ENCODE measurements around the gene FMN1.

FMN1 gene

DNA sequence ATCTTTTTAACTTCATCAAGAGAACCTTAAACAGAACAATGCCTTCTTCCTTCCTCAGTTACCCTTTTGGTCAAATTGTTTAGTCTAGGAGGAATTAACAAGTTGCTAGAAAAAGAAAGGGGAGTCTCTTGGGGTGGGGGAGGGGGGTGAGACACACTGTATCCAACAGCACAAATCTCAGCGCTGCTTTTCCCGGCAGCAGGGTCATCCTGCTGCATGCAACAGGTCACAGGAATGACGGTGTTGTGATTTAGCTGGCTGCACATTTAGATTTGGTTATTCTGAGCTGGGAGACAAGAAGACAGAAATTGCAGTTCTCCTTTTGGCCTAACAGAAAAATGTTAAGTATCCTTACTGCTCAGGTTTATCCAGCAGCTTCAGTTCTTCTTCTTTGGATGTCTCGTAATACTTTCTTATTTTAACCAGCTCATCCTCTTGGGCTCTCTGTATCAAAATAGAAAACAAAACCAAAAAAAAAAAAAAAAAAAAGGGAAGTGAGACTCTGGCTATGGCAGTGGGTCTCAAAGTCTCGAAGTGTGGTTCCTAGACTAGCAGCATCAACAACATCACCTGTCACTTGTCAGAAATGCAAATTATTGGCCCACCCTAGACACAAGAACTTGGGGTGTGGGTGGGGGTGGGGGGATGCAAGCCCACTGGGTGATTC is 286.2 kb downstream of the FMN1 start:
- no peak for DNase-seq

DNA sequence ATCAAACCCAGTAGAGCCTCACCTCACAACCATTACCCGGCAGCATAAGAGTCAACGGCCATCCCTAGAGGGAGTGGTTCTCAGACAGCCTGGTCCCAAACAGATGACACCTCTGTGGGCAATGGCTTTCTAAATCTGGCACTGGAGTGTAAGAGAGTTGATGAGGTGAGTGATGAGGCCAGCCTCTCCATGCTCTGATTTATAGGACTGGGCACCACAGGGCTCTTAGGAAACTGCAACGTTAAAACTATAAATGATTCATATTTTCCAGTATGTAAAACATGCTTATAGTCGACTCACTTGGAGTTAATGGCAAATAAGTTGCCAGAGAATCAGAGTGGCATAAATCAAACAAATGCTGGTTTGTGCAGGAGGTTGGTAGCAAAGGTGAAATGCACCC is 289.0 kb downstream of the FMN1 start:
- no peak for DNase-seq

DNA sequence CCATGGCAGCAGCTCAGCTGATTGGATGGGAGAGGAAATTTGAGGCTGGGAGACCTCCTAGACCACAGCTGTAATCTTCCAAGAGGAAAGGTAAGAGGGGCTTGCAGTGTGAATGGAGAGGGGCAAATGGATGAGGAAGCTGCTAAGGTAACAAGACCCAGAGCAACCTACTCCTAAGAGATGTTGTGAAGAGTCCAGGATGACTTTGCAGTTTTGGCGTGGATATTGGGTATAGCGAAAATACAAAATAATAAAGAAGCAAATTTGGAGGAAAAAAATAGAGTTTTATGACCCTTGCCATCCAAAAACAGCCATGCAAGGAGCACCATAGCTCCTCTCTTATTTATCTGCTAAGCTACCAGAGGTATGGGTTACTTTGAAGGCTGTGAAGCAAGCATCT is 290.1 kb downstream of the FMN1 start:
- DNase-seq, result no peak

DNA sequence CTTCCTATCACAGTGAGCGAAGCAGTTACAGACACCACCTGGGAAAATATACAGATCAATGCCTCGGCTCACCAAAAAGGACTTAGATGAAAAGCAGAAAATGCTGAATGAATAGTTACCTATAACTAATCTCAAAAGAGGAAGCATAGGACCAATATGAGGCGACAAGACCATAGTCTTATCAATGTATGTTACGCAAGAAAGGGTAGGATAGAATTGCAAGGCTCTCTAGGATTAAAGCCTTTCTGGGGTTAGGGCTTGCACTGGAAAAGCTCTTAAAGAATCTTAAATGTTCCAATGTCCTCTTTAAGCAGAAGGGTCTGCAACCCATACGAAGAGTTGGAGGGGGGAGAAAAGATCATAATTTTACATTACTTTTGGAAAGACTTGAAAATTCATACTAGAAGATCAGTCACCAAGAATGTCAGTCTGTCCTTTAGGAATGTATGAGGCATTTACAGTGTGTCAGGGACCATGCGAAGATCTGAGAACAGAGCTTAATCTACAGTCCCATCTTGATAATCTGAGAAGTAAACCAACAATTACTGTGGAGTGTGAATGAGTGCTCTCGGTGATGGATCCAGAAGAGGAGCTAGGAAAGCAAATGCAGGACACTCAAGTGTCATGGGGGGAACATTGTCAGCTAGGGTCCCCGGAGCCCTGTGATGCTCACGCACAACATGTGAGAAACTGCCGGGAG is 290.8 kb downstream of the FMN1 start:
- DNase-seq, result no peak

DNA sequence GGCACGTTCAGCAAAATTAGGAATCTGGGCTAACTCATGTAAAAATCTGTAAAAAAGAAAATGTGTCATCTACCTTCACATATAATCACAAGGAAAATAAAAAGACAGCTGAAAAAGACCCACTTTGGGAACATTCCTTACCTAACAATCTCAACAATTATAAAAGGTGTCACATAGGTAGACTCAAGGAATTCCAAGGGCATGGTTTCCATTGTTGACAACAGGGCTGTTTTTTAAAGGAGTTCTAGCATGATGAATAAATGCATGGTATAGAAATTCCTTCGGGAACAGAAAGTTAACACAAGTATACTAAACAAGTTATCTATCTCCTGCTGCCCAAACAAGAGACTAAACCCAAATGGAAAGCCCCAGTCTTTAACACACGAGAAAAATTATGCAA is 292.5 kb downstream of the FMN1 start:
- DNase-seq, result no peak

DNA sequence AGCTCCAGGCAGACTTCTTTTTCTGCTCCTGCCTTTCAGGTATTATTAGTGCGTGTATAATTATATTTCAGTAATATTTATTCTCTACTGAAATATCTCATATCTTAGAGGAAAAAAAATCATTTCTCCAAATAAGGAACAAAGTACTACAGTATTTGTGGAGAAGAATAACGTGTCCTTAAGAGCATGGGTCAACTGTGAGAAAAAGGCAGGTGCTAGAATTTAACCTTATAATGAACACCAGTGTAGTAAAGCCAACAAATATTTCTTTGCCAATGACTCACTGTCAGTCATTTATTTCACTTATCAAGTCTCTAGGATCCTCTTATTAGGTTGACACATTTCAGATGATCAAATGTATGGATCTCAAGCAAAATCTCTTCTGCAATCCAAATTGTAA is 293.3 kb downstream of the FMN1 start:
- DNase-seq, result no peak

DNA sequence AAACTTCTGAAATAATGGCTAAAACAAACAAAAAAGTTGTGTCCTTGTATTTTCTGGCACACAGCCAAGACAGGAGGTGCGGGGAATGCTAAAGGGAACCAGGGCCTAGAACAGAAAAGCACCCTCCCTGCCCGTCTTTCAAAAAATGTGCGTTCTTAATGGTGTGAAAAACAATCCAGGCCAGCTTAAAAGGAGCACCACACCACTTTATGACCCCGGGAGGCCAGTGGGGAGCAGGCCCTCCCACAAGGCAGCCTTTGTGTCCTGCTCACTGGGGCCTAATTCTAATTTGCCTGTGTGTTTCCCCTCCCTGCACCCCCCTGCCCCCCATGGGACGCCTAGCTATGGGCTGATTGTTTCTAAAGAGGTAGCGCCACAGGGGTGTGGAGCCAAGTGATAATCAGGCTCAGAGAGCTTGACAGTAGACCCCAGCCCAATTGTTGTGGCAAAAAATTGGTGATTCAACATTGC is 295.4 kb downstream of the FMN1 start:
- DNase-seq, result no peak

DNA sequence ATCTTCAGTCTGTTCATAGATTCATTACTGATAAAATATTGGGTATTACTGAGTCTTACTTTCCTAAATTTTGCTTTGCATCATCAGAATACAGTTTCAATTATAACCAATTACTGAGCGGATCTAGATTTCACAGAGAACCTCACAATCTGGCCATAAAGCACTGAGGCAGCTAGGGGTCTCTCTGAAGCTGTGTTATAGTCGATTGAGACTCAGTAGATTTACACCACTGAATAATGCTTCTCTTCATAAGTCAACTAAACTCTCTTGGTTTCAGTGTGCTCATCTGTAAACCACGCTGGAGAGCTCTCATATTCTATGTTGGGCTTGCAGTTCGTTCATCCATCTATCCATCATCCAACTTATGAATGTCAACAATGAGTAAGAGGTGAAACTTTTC is 296.1 kb downstream of the FMN1 start:
- DNase-seq, result no peak

DNA sequence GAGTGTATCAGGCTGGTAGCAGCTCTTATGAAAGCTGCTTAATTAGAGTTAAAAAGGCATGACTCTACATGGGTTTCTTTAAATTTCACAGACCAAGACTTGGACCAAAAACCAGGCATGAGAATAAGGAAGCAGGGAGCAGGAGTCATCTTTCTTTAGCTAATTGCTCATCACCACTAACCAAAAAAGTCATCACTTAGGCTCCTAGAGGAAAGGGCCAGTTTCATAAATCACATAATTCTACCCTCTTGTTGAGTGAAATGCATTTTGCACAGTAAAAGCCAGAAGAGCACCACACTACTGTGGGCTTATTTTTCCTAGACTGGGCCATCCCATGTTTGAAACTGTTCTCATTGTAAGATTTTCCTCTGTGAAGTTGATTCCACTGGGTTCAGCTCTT is 301.1 kb downstream of the FMN1 start:
- DNase-seq, result no peak

DNA sequence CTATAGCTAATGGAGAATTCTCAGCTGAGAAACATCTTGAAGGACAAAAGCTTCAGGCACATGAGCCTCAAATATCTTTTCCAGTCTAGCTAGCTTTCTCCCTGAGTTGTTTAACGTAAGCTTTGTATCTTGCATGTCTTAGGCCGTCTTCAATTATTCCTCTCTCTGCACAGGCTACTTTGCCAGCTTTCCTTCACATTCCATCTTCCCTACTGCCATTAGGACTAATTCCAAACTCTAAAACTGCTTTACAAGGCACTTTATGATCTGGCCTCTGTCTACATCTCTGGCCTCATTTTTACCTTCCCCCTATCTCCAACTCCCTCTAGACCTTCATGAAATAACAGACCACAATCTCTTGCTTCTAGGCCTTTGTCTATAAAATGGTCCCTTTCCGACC is 305.3 kb downstream of the FMN1 start:
- DNase-seq, result no peak

DNA sequence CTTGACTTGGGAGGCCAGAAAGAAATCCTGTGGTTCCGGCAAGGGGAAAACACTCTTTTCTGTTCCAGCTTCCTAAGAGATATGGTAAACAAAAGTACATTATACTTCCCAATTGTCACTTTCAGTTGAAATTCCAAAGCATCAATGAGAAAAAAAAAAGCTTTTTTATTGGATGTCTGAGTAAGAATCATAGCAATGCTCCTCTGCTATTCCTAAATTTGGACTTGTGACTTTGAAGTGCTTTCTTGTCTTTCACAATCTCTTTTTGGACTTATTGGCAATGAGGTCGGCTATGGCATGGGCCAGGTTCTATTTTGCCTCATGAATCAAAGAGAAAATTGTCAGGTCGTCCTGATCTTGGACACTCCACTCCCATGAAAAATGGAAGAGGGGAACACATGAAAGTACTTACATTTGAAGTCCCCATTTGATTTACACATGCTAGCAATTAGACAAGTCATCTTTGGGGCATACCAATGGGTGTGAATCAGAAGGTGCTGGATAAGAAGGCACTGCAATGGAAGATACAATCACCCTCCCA is 306.2 kb downstream of the FMN1 start:
- DNase-seq, result no peak

DNA sequence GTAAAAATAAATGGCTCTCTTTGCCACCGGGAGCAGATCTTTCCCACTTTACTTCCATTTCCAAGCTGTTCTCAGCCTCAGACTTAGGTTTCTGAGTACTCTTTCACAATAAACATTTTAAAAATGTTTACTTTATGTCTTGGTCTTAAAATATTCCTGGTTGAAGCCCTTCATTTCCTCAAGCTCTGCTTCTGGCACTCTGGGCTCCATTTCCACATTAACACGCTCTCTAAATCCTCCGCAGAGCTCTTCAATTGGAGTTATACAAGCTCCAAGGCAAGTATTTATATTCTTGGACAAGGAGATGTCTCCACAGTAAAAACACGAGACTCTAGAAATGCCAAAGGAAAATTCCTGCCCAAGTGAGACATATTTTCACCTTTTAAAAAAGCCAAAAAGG is 307.4 kb downstream of the FMN1 start:
- DNase-seq, result no peak

DNA sequence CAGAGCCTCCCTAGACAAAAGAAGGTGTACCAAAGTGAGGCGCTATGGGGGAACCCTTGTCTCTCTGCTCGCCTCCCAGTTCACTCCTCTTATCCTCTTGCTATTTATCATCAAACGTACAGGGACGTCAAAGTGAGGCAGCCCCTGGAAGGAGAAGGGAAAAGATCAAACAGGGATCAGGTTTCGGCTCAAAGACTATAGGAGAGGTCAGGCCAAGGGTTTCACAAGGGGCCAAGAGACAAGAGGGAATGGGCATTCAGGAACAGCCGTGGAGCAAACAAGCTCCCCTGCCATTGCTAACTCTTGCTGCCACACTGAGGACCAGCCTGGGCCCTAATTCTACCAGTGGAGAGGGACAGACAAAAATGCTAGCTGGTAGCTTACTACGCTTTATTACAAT is 308.1 kb downstream of the FMN1 start:
- DNase-seq, result no peak

DNA sequence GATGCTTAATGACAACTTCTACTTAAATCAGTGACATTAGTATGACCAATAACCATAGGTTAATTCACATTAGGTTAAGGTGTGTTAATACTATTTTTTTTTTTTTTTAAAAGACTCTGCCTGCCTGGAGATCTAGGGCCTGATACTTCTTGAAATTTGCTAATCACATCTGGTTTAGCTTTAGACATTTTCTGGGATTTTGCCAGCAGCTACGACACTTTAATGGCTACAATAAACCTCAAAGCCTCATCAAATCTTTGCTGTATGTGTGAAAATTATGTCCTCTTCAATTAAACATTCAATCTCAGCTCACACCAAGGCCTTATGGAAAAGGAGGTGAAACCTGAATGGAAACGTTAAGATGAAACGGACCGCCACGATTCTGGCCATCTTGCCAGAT is 308.8 kb downstream of the FMN1 start:
- no peak for DNase-seq

DNA sequence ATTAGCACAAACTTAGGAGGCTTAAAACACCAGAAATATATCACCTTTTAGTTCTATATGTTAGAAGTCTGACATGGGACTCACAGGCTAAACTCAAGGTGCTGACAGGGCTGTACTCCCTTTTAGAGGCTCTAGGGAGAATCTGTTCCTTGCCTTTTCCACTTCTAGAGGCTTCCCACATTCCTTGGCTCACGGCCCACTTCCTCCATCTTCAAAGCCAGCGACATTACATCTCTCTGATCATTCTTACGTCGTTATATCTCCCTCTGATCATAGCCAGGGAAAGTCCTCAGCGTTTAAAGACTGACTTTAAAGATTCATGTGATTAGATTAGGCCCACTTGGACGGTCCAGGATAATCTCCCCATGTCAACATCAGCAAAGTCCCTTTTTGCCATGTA is 310.4 kb downstream of the FMN1 start:
- DNase-seq, result no peak

DNA sequence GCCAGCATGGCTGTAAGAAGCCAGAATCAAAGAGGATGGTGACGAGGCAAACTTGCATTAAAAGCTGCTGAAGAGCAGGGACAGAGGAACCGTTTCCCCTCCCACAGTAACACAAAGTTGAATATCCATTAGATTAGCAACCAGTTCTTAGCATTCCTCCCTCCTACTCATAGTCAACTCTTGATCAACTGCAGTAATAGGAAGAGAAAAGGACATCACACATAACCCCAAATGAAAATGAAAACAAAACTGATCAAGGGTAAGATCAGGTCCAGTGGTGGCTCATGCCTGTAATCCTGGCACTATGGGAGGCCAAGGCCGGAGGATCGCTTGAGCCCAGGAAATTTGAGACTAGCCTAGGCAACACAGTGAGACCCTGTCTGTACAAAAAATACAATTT is 311.6 kb downstream of the FMN1 start:
- DNase-seq, result no peak

DNA sequence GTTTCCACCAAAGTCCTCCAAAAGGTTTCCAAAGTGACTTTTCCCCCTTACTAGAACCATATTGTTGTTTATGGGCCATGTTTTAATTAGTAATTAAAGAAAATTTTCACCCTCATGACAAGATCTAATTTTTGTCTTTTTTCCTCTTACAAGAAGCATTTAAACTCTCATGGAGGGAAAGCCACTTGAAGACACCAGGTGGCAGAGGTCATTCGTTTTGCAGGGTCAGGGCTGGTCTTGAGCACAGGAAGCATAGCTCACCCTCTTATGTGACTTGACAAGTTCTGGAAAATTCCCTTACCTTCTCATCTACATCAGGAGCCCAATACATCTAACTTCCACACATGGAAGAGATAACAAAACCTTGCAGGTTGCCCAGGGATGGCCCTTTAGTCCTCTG is 313.0 kb downstream of the FMN1 start:
- no peak for DNase-seq

DNA sequence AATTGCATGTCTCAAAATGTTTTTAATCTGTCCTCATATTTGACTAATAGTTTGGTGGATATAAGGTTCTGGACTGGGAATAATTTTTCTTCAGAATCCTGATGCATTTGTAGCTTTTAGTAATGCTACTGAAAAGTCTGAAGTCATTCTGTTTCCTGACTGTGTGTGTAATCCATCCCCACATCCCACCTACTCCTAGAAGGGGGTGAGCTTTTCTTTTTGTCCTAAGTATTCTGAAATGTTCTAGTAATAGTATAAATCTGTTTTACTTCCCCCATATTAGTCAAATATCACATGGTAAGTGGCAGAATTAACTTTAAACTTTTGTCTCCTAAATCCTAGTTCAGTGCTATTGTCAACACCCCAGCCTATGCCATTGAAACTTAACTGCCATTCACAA is 313.9 kb downstream of the FMN1 start:
- no peak for DNase-seq

DNA sequence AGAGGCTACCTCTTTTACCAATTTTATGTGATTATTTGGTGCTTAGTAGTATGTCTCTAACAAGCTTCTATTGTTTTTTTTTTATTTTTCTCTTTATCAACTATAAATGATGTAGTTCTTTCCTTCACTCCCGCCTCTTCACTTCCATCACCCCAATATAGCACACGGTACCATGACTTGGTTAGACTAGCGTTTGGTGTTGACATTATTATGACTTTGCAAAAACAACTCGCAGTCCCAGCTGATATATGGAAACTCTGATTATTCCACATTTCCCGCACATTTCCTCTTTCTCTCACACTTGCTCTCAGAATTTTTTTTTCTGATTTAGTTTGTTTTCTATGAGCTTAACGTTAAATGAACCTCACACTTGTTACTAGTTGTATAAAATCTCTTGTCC is 314.5 kb downstream of the FMN1 start:
- DNase-seq, result no peak

DNA sequence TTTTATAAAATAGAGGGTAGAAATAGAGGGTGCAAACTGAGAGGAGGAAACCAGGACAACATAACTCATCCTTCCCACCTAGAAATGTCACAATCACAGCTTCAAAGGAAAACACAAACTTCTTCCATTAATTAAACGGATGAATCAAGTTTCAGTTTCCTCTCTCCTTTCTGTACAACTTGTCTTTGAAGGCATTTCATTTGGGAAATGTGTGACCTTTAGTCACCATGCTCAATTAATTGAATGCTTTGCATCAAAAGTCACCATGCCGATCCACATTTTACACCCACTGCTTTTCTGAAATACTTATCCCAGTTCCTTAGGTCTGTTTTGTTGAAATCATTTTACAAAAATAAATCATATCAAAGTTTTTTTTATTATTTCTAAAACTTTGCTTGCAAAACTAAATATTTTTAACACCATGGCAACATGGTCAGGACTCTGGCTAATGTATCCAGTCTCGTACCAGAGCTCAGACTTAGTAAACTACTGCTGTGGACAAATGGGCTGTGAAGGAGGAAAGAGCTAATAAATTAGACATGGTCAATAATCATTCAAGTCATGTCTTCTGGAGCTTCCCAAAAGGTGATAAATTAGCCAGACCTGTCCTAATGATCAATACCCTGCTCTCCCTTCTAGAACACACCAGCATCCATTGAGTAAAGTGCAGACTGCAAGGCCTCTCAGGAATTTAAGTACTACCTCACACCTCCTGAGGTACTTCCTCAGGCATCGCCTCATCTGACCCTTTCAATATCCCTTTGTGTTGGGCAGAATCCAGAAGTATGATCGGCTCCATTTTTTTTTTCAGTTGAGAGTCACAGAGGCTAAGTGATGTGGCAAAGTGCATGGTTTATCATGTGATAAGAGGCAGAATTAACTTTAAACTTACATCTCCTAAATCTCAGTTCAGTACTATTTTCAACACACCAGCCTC is 315.4 kb downstream of the FMN1 start:
- DNase-seq, result no peak

DNA sequence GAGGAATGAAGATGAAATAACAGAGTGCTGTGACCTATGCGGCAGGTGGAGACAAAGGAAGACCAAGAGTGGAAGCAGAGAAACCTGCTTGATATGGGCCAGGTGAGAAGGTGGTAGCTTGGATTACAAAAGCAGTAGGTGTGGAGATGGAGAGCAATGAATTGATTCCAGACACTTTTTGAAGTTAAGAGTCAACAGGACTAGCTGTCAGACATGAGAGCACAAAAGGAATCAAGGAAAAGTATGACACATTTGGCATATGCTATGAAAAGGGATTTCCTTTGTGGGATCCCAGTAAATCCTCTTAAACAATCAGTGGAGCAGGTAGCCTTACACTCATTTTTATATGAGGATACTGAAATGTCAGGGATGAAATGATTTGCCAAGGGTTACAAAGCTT is 316.2 kb downstream of the FMN1 start:
- no peak for DNase-seq

DNA sequence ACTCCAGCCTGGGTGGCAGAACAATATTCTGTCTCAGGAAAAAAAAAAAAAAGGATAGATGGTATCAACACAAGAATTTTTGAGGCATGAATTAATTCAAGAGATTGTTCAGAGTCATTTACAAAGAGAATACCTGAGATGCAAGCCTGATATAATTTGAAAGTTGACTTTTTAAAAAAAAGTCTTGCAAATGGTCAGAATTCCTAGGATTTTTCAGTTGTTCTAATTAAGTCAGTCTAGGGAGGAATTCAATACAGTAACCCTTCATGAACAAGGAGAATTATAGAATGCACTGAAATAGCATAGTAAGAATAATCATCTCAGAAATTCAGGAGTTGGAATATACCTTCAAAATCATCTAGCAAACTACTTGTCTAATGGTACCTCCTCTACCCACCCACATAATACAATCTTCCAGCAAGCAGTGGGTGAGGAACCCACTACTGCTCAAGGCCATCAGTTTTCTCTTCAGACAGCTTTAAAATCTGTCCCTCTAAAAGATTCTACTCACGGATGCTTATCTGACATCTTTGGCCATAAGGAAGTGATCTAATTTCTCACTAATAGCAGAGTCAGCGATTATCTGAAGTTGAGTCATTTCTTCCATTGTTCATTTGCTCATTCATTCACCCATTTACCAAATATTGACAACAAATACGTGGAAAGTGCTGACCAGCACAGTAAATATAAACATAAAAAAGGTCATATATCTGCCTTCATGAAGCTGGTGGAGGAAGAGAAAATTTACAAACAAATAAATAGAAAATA is 317.1 kb downstream of the FMN1 start:
- no peak for DNase-seq
